Gastrocnemius medialis (tissue), 4 donors: ENCODE data around the gene PLIN5.

ENCODE experiments used
- CTCF ChIP-seq, 5 experiments: fragments of 450-650 bp in 3 of 5; fragments of 200-600 bp in 2 of 5; sonication (generic) in 2 of 5; IDR thresholded peaks in 4 of 5; conservative IDR thresholded peaks in 1 of 5; 1 replicate in 4 of 5; 2 replicates in 1 of 5; pipeline ENCODE4 v1.5.1; 2016 to 2019; ENCODE audit warnings: antibody characterized with exemption in 5 of 5, mild to moderate bottlenecking in 3 of 5, moderate library complexity in 3 of 5
- POLR2A ChIP-seq, 2 donors: fragments of 450-650 bp; IDR thresholded peaks; one replicate each; pipeline ENCODE4 v1.6.1; 2017; ENCODE audit warnings: antibody characterized with exemption in 2 of 2, mild to moderate bottlenecking in 2 of 2, moderate library complexity in 2 of 2

GRCh38 chr19:4571305-4571917, 36.4 kb upstream of the PLIN5 start:
- no peak for TF ChIP-seq CTCF (IDR thresholded peaks at IDR 0.05 in 4 of 5, conservative IDR thresholded peaks at IDR 0.05 in 1 of 5)
- no peak for TF ChIP-seq POLR2A (IDR thresholded peaks at IDR 0.05)
